H1 (cell line): Measurements from ENCODE around the gene TRHDE. TPM values are rescaled to one million over a fixed set of nuclear protein-coding genes. Genes with fewer than 3 reads are reported as not detected.

Experiments
- CTCF ChIA-PET: fragments of 300-600 bp; sonication (Branson Sonifier 250); formaldehyde crosslinking; loops from one replicate; lab custom pipeline; 2021; ENCODE audit not compliant: partially characterized antibody; lab: Charles Lee
- POLR2A ChIA-PET: fragments of 300-600 bp; sonication (Branson Sonifier 250); formaldehyde crosslinking; loops from one replicate; lab custom pipeline; 2021; ENCODE audit warnings: inconsistent platforms; ENCODE audit not compliant: partially characterized antibody; lab: Charles Lee
- DNase-seq, 2 experiments: peaks; one replicate each; pipeline versions ENCODE4 v3.0.0 to v3.0.0-alpha.2; 2010 to 2022; ENCODE audit warnings: low spot score in 2 of 2, low read depth in 1 of 2, mixed read lengths in 1 of 2
- FAIRE-seq: peaks from 2 replicates; lab custom pipeline; 2011; peaks lifted over from hg19 to GRCh38; lab: Jason Lieb, UNC
- H2AFZ ChIP-seq: 2 replicates; pipeline ENCODE4 v1.8.1; 2012; ENCODE audit warnings: low read length, inconsistent platforms
- H2AK5ac ChIP-seq: 2 replicates; pipeline ENCODE4 v1.6.1; 2013; ENCODE audit warnings: low read depth, low read length
- H2BK120ac ChIP-seq: replicated peaks from 2 replicates; pipeline ENCODE3; 2013; ENCODE audit warnings: low read depth, low read length, inconsistent platforms
- H2BK12ac ChIP-seq: 2 replicates; pipeline ENCODE4 v1.6.1; 2013; ENCODE audit warnings: low read depth, low read length
- H2BK15ac ChIP-seq: 2 replicates; pipeline ENCODE4 v1.6.1; 2013; ENCODE audit warnings: low read length
- H2BK20ac ChIP-seq: 2 replicates; pipeline ENCODE4 v1.6.1; 2013; ENCODE audit warnings: low read length
- H2BK5ac ChIP-seq: 2 replicates; pipeline ENCODE4 v1.6.1; 2013; ENCODE audit warnings: low read depth, low read length
- H3K14ac ChIP-seq: 2 replicates; pipeline ENCODE4 v1.6.1; 2013; ENCODE audit warnings: inconsistent platforms; ENCODE audit not compliant: insufficient read length
- H3K18ac ChIP-seq: 2 replicates; pipeline ENCODE4 v1.6.1; 2013; ENCODE audit warnings: low read length; ENCODE audit errors: extremely low read depth
- H3K23ac ChIP-seq: 2 replicates; pipeline ENCODE4 v1.6.1; 2013; ENCODE audit warnings: inconsistent platforms; ENCODE audit not compliant: insufficient read length
- H3K23me2 ChIP-seq: 2 replicates; pipeline ENCODE4 v1.6.1; 2013; ENCODE audit warnings: low read depth, low read length
- H3K27ac ChIP-seq: 2 replicates; pipeline ENCODE4 v1.6.1; 2011; ENCODE audit warnings: low read depth, low read length, inconsistent platforms
- H3K27me3 ChIP-seq, 4 experiments: replicated peaks in 1 of 4; 1 replicate in 1 of 4; 2 replicates in 3 of 4; pipeline versions ENCODE4 v1.6.1 to v1.8.1; 2011 to 2013; ENCODE audit warnings: low read length in 3 of 4, mild to moderate bottlenecking in 3 of 4, inconsistent platforms in 2 of 4, mixed read lengths in 2 of 4, moderate library complexity in 1 of 4; ENCODE audit not compliant: control insufficient read depth in 3 of 4, insufficient read depth in 3 of 4; ENCODE audit errors: extremely low read depth in 1 of 4
- H3K36me3 ChIP-seq, 4 experiments: 2 replicates each; pipeline versions ENCODE4 v1.6.1 to v1.8.1; 2011 to 2013; ENCODE audit warnings: mild to moderate bottlenecking in 4 of 4, low read length in 3 of 4, moderate library complexity in 2 of 4, control low read depth in 1 of 4, inconsistent platforms in 1 of 4; ENCODE audit not compliant: insufficient read depth in 4 of 4, control insufficient read depth in 2 of 4
- H3K4ac ChIP-seq: replicated peaks from 2 replicates; pipeline ENCODE3; 2013; ENCODE audit warnings: low read length, low read depth, mixed read lengths, inconsistent platforms; ENCODE audit not compliant: insufficient read length
- H3K4me1 ChIP-seq, 4 experiments: replicated peaks in 1 of 4; 1 replicate in 1 of 4; 2 replicates in 3 of 4; pipeline versions ENCODE4 v1.6.1 to v1.8.1; 2011 to 2013; ENCODE audit warnings: low read length in 3 of 4, inconsistent platforms in 2 of 4, mixed read lengths in 1 of 4; ENCODE audit not compliant: insufficient read depth in 4 of 4, control insufficient read depth in 3 of 4
- H3K4me2 ChIP-seq, 2 experiments: 2 replicates each; pipeline versions ENCODE4 v1.6.1 to v1.8.1; 2011 to 2013; ENCODE audit warnings: low read depth in 2 of 2, low read length in 2 of 2, control low read depth in 1 of 2, inconsistent platforms in 1 of 2, mild to moderate bottlenecking in 1 of 2; ENCODE audit not compliant: insufficient read depth in 1 of 2
- H3K4me3 ChIP-seq, 4 experiments: fragments of 200-600, 300-600 bp in 1 of 4; sonication (generic), shearing (Covaris generic), sonication (Bioruptor Twin) in 1 of 4; 2 replicates each; pipeline versions ENCODE4 v1.5.1 to v1.8.1; 2011 to 2016; ENCODE audit warnings: low read length in 4 of 4, low read depth in 3 of 4, control low read depth in 2 of 4, inconsistent platforms in 2 of 4, mild to moderate bottlenecking in 2 of 4, mixed read lengths in 1 of 4, moderate library complexity in 1 of 4; ENCODE audit not compliant: insufficient read depth in 2 of 4; ENCODE audit errors: extremely low read depth in 1 of 4
- H3K56ac ChIP-seq: replicated peaks from 2 replicates; pipeline ENCODE3; 2013; ENCODE audit warnings: low read depth, mild to moderate bottlenecking, mixed read lengths, low read length, inconsistent platforms; ENCODE audit not compliant: insufficient read length
- H3K79me1 ChIP-seq: 2 replicates; pipeline ENCODE4 v1.6.1; 2013; ENCODE audit warnings: low read depth, low read length, control low read depth
- H3K79me2 ChIP-seq, 2 experiments: 2 replicates each; pipeline versions ENCODE4 v1.6.1 to v1.8.1; 2012 to 2013; ENCODE audit warnings: low read length in 2 of 2, mild to moderate bottlenecking in 2 of 2, inconsistent platforms in 1 of 2; ENCODE audit not compliant: insufficient read depth in 2 of 2, control insufficient read depth in 1 of 2
- H3K9ac ChIP-seq, 4 experiments: replicated peaks in 1 of 4; 1 replicate in 1 of 4; 2 replicates in 3 of 4; pipeline versions ENCODE4 v1.6.1 to v1.8.1; 2011 to 2013; ENCODE audit warnings: low read depth in 3 of 4, low read length in 3 of 4, control low read depth in 2 of 4, mild to moderate bottlenecking in 2 of 4, moderate library complexity in 2 of 4, inconsistent platforms in 1 of 4; ENCODE audit errors: extremely low read depth in 1 of 4
- H3K9me3 ChIP-seq, 2 experiments: 2 replicates each; pipeline versions ENCODE4 v1.6.1 to v1.8.1; 2012 to 2013; ENCODE audit warnings: mild to moderate bottlenecking in 2 of 2, moderate library complexity in 2 of 2, control low read depth in 1 of 2, inconsistent platforms in 1 of 2, low read depth in 1 of 2, low read length in 1 of 2, mixed read lengths in 1 of 2; ENCODE audit not compliant: insufficient read depth in 2 of 2
- H4K20me1 ChIP-seq, 2 experiments: replicated peaks in 1 of 2; 2 replicates each; pipeline versions ENCODE3 to v1.8.1; 2011 to 2013; ENCODE audit warnings: inconsistent platforms in 2 of 2, low read length in 2 of 2, mild to moderate bottlenecking in 1 of 2; ENCODE audit not compliant: insufficient read depth in 2 of 2, control insufficient read depth in 1 of 2
- H4K5ac ChIP-seq: 2 replicates; pipeline ENCODE4 v1.6.1; 2013; ENCODE audit warnings: low read length, low read depth, mixed read lengths, inconsistent platforms; ENCODE audit not compliant: insufficient read length
- H4K8ac ChIP-seq: 2 replicates; pipeline ENCODE4 v1.8.0; 2013; ENCODE audit warnings: mild to moderate bottlenecking, moderate library complexity, low read length, inconsistent platforms; ENCODE audit not compliant: insufficient read depth; ENCODE audit errors: extremely low read depth
- H4K91ac ChIP-seq: replicated peaks from 2 replicates; pipeline ENCODE3; 2013; ENCODE audit warnings: low read length, mixed read lengths, inconsistent platforms; ENCODE audit not compliant: insufficient read length
- ASH2L ChIP-seq: fragments of 200-600, 300-600 bp; sonication (generic); IDR thresholded peaks from one replicate; pipeline ENCODE4 v1.7.1; 2017; ENCODE audit warnings: low read length
- BCL11A ChIP-seq, 2 experiments: IDR thresholded peaks; one replicate each; pipeline ENCODE4 v1.6.1; 2011; ENCODE audit warnings: low read depth in 2 of 2, low read length in 2 of 2, mild to moderate bottlenecking in 2 of 2
- CEBPB ChIP-seq: IDR thresholded peaks from 2 replicates; pipeline ENCODE4 v1.6.1; 2012; ENCODE audit warnings: low read depth, low read length
- CREB1 ChIP-seq: IDR thresholded peaks from 2 replicates; pipeline ENCODE4 v1.6.1; 2012; ENCODE audit warnings: inconsistent platforms
- EZH2 ChIP-seq: fragments of 200-600 bp; sonication (generic); IDR thresholded peaks from 2 replicates; pipeline ENCODE4 v1.7.1; 2012; ENCODE audit warnings: low read depth, mild to moderate bottlenecking, moderate library complexity, low read length, inconsistent platforms; ENCODE audit not compliant: severe bottlenecking
- KDM5A ChIP-seq: fragments of 200-600 bp; IDR thresholded peaks from 2 replicates; pipeline ENCODE4 v1.7.1; 2012; ENCODE audit warnings: mild to moderate bottlenecking, low read length, inconsistent platforms, mixed read lengths
- MAX ChIP-seq: IDR thresholded peaks from 2 replicates; pipeline ENCODE4 v1.6.1; 2012; ENCODE audit warnings: inconsistent platforms
- NRF1 ChIP-seq: IDR thresholded peaks from 2 replicates; pipeline ENCODE4 v1.6.1; 2011; ENCODE audit warnings: mild to moderate bottlenecking, low read depth, low read length, improper control_type of control experiment
- POLR2A ChIP-seq, 2 experiments: IDR thresholded peaks; 1 replicate in 1 of 2; 2 replicates in 1 of 2; pipeline ENCODE4 v1.6.1; 2011; ENCODE audit warnings: low read depth in 2 of 2, low read length in 2 of 2, mild to moderate bottlenecking in 2 of 2; ENCODE audit errors: control extremely low read depth in 1 of 2
- SIX5 ChIP-seq: IDR thresholded peaks from 2 replicates; pipeline ENCODE4 v1.6.1; 2011; ENCODE audit warnings: mild to moderate bottlenecking, low read depth, low read length
- SRF ChIP-seq: IDR thresholded peaks from 2 replicates; pipeline ENCODE4 v1.6.1; 2011; ENCODE audit warnings: mild to moderate bottlenecking, low read depth, low read length, moderate library complexity
- SUZ12 ChIP-seq: fragments of 200-600 bp; sonication (generic); IDR thresholded peaks from 2 replicates; pipeline ENCODE4 v1.6.1; 2012; ENCODE audit warnings: mild to moderate bottlenecking, inconsistent platforms, low read length, moderate library complexity, mixed read lengths
- TCF12 ChIP-seq: IDR thresholded peaks from 2 replicates; pipeline ENCODE4 v1.6.1; 2011; ENCODE audit warnings: low read depth, mild to moderate bottlenecking, low read length
- ZNF274 ChIP-seq: IDR thresholded peaks from 2 replicates; pipeline ENCODE4 v1.7.0; 2012; ENCODE audit warnings: low read length, borderline replicate concordance; ENCODE audit errors: extremely low read depth
- WGBS, 2 experiments: shearing (Covaris generic) in 1 of 2; methylation state at CpG; one replicate each; pipeline versions ENCODE4 v1.1.6 to v1.1.7; 2013 to 2015; ENCODE audit warnings: low lambda C conversion rate in 2 of 2, mixed read lengths in 2 of 2, inconsistent platforms in 1 of 2, low coverage in 1 of 2, missing lambda C conversion rate in 1 of 2; ENCODE audit not compliant: insufficient replicate concordance in 2 of 2, insufficient coverage in 1 of 2, insufficient read length in 1 of 2; ENCODE audit errors: extremely low coverage in 1 of 2, missing lambda C conversion rate in 1 of 2; 5-methylcytosine and 5-hydroxymethylcytosine counted together
- polyA plus RNA-seq, 7 experiments: library from polyadenylated mRNA; depleted of rRNA in 3 of 7; stranded (reverse) in 5 of 7; unstranded in 2 of 7; fragments of >200 nt in 5 of 7; fragments of 200-250 nt in 2 of 7; gene quantifications; 1 replicate in 5 of 7; 2 replicates in 1 of 7; 4 replicates in 1 of 7; pipeline versions ENCODE4 v1.2.1 to v1.2.3, GENCODE V29; 2011 to 2013; ENCODE audit warnings: missing spikeins in 2 of 7, mixed read lengths in 2 of 7
- total RNA-seq: library from RNA; stranded (reverse); fragmentation: NEBNext Ultra II Directional; extraction: Animal tissue kit (Norgen Biotek cat#: 25700); gene quantifications from 2 replicates; pipeline ENCODE4 v1.2.1, GENCODE V29; 2021

The TRHDE gene
- total and polyA plus RNA-seq, 2 of the 8 experiments (the other 6 are each of a cell fraction or from before 2014, with no cell fraction given), result 1.3 to 5.0 TPM

- H4K8ac ChIP-seq, result no peak overlapping the region
- H3K79me2 ChIP-seq, result no peaks in the 10 kb centered on the region
- H2BK5ac ChIP-seq, result no peak overlapping the region
- H3K36me3 ChIP-seq, result no peaks in the 10 kb centered on the region
- H3K27ac ChIP-seq, result no peak overlapping the region
- WGBS, 2 experiments, result 78% methylated on average over 2 of the region's 2 CpGs; no CpG with 5 or more reads in 1 of the 2 experiments
- 0 out of 2 replicates have a peak overlapping the region, but pooled peaks have one; percentile 39 for H2AFZ ChIP-seq
- no peak overlapping the region for H3K56ac ChIP-seq
- no peak overlapping the region for H3K4me3 ChIP-seq
- no peaks in the 10 kb centered on the region for H3K23me2 ChIP-seq
- H2BK12ac ChIP-seq, result no peak overlapping the region
- no peaks in the 10 kb centered on the region for H3K27me3 ChIP-seq
- H3K9me3 ChIP-seq, result peaks cover 7 to 10% of the 10 kb centered on the region in 2 experiments; a peak in 3 of 4 replicates
- H4K91ac ChIP-seq, result no peak overlapping the region
- CTCF ChIA-PET, result interaction anchor here (1.7 kb wide), 1 partner anchor 24 kb away, joined by 4 read pairs; no protein-coding TSS in a partner anchor
- no peak for FAIRE-seq
- peaks cover 0 to 4% (median 0%) of the 10 kb centered on the region in 4 experiments; a peak in 2 of 7 replicates for H3K4me1 ChIP-seq
- H3K23ac ChIP-seq, result no peak overlapping the region
- no peak overlapping the region for H2BK15ac ChIP-seq
- H3K14ac ChIP-seq, result no peak overlapping the region
- H3K18ac ChIP-seq, result no peak overlapping the region
- H3K79me1 ChIP-seq, result no peaks in the 10 kb centered on the region
- POLR2A ChIA-PET, result no interaction called here
- H3K9ac ChIP-seq, result no peak overlapping the region
- no peaks in the 10 kb centered on the region for H4K20me1 ChIP-seq
- H3K4ac ChIP-seq, result no peak overlapping the region
- H3K4me2 ChIP-seq, result no peak overlapping the region
- H2BK20ac ChIP-seq, result no peak overlapping the region
- H4K5ac ChIP-seq, result no peak overlapping the region
- DNase-seq, result no peak
- H2BK120ac ChIP-seq, result no peak overlapping the region
- no peak overlapping the region for H2AK5ac ChIP-seq
- TF ChIP-seq TCF12 (no peak), ZNF274 (no peak), EZH2 (no peak), CREB1 (no peak), NRF1 (no peak), MAX (no peak), SIX5 (no peak), SRF (no peak), SUZ12 (no peak), KDM5A (no peak), BCL11A (IDR thresholded peaks at IDR 0.05; ENCODE audit: low read depth in 2 of 2, low read length in 2 of 2) (no peak), POLR2A (IDR thresholded peaks at IDR 0.05; ENCODE audit: control extremely low read depth in 1 of 2, low read depth in 2 of 2, low read length in 2 of 2) (no peak), CEBPB (no peak), ASH2L (no peak)
Observed at GRCh38 chr12:72716221-72716620, 444.1 kb downstream of the TRHDE start.
